ENCODE data around the gene FCER2.

Gene FCER2

DNA sequence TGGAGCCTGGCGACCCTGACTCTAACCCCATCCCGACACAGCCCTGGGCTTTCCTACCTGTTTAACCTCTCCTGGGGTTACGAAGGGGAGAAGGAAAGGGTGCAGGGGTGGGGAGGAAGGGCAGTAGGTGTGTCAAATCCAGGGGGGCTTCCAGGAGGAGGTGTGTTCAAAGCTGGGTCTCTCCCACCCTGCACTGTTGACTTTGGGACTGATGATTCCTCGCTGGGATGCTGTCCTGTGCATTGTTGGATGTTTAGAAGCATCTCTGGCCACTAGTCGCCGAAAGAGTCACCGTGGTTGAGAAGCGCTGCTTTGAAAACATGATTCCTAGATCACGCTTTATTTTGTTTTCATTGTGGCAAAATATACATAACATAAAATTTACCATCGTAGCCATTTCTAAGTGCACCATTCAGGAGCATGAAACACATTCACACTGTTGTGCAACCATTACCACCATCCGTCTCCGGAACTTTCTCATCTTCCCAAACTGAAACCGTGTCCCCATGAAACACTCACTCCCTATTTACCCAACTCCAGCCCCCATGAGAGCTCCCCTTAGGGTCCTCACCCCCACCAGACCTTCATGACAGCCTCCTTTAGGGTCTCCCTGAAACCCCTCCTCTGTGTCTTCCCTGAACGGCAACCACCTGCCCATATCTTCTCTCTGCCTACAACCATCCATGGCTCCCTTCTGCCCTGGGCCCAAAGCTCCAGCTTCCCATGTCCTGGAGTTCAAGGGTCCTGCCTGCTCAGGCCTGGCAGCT is 4.4 kb upstream of the FCER2 start:
- Histone ChIP-seq H3K4me1 (no peaks in the 10 kb centered on the region), H3K36me3 (no peaks in the 10 kb centered on the region), H3K9me3 (no peaks in the 10 kb centered on the region), H3K27me3 (peaks cover 10% of the 10 kb centered on the region), H3K4me3 (ENCODE audit: low read depth, low read length) (no peak overlapping the region)
- no peak for DNase-seq
- TF ChIP-seq, protein P1, sequence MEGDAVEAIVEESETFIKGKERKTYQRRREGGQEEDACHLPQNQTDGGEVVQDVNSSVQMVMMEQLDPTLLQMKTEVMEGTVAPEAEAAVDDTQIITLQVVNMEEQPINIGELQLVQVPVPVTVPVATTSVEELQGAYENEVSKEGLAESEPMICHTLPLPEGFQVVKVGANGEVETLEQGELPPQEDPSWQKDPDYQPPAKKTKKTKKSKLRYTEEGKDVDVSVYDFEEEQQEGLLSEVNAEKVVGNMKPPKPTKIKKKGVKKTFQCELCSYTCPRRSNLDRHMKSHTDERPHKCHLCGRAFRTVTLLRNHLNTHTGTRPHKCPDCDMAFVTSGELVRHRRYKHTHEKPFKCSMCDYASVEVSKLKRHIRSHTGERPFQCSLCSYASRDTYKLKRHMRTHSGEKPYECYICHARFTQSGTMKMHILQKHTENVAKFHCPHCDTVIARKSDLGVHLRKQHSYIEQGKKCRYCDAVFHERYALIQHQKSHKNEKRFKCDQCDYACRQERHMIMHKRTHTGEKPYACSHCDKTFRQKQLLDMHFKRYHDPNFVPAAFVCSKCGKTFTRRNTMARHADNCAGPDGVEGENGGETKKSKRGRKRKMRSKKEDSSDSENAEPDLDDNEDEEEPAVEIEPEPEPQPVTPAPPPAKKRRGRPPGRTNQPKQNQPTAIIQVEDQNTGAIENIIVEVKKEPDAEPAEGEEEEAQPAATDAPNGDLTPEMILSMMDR (IDR thresholded peaks at IDR 0.05; ENCODE audit: low read depth, low read length) = no peak

DNA sequence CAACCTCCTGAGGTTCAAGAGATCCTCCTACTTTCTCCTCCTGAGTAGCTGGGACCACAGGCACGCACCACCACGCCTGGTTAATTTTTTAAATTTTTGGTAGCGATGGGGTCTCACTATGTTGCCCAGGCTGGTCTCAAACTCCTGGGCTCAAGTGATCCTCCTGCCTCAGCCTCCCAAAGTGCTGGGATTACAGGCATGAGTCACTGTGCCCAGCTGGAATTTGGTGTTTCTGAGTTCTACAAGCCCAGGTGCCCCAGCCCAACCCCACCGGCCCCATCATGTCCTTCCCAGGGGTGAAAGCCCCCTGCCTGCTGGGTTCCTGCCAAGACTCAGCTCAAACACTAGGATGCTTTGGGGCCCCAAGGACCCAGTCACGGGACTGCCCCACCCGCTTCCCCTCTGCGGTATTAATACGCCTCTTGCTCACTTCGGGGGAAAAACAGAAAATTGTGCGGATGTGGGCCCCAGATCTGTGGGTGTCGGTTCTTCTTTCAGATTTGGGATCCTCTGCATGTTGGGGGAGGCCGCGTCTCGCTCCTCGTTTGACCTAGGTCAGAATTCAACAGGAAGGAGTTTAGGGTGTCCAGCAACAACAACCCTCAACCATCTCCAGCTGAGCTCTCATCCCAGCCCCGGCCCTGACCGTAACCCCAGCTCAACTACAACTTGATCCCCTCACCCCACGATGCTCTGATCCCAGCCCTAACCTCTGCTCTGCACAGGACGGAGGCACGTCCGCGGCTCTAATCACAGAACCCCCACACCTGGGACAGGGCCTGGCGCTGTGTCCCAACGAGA is 3.7 kb upstream of the FCER2 start:
- Histone ChIP-seq H3K4me3 (ENCODE audit: low read depth, low read length) (no peak overlapping the region), H3K27me3 (peaks cover 10% of the 10 kb centered on the region), H3K36me3 (no peaks in the 10 kb centered on the region), H3K9me3 (no peaks in the 10 kb centered on the region), H3K4me1 (no peaks in the 10 kb centered on the region)
- no peak for DNase-seq
- TF ChIP-seq, protein P1 (IDR thresholded peaks at IDR 0.05; ENCODE audit: low read depth, low read length) = no peak

- H3K4me1 ChIP-seq = no peaks in the 10 kb centered on the region
- TF ChIP-seq, protein P1 (IDR thresholded peaks at IDR 0.05; ENCODE audit: low read depth, low read length) = no peak
Observed at GRCh38 chr19:7704280-7705060, 2.5 kb upstream of the FCER2 start.

DNA sequence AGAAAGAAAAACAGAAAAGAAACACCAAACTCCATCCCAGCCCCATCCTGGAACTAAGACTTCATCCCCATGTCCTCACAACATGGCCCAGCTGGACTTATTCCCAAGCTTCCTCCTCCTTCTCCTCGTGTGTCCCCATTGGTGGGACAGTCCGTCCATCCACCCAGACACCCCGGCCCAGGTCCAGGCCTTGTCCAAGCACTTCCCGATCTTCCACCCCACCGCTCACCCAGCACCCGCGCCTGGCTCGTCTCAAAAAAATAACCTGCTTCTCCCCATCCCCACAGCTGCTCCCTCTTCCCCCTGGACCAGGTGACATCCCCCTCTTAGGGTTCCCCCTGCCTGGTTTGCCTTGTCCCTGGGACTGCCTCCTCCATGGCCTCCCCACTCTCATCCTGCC is 1.4 kb upstream of the FCER2 start:
- no peak for DNase-seq
- Histone ChIP-seq H3K36me3 (no peaks in the 10 kb centered on the region), H3K9me3 (no peaks in the 10 kb centered on the region), H3K4me1 (no peaks in the 10 kb centered on the region), H3K4me3 (ENCODE audit: low read depth, low read length) (no peak overlapping the region), H3K27me3 (peaks cover 12% of the 10 kb centered on the region)
- TF ChIP-seq, protein P1 (IDR thresholded peaks at IDR 0.05; ENCODE audit: low read depth, low read length) = no peak

More at GRCh38 chr19:7704280-7705060, 2.5 kb upstream of the FCER2 start:
- H3K36me3 ChIP-seq = no peaks in the 10 kb centered on the region
- no peak overlapping the region for H3K4me3 ChIP-seq (ENCODE audit: low read depth, low read length)
- DNase-seq = no peak
- no peaks in the 10 kb centered on the region for H3K9me3 ChIP-seq
- peaks cover 6% of the 10 kb centered on the region for H3K27me3 ChIP-seq

- Histone ChIP-seq H3K4me1 (no peaks in the 10 kb centered on the region), H3K9me3 (no peaks in the 10 kb centered on the region), H3K27me3 (peaks cover 24% of the 10 kb centered on the region), H3K4me3 (ENCODE audit: low read depth, low read length) (no peak overlapping the region), H3K36me3 (no peaks in the 10 kb centered on the region)
- DNase-seq = no peak
- TF ChIP-seq, protein P1 (IDR thresholded peaks at IDR 0.05; ENCODE audit: low read depth, low read length) = no peak
Observed at GRCh38 chr19:7701049-7701653, 780 bp downstream of the FCER2 start.

All from BE2C (cell line).